GM12878 (cell line): ENCODE data around the gene TTLL10. TPM values are rescaled to one million over a fixed set of nuclear protein-coding genes. Genes with fewer than 3 reads are reported as not detected.

Experiments used
- ATAC-seq: fragments of 200-7000 bp; cut with Tn5 transposase; 3 replicates; pipeline ENCODE4 v1.9.1; 2020; ENCODE audit warnings: mild to moderate bottlenecking, moderate library complexity
- BruUV-seq: library from RNA; stranded (reverse); fragments of 400-500 nt; replicated peaks from 2 replicates; lab custom pipeline; 2021; lab: Mats Ljungman, UMichigan
- CTCF ChIA-PET: fragments of 300-600 bp; sonication (Branson Sonifier 250); formaldehyde crosslinking; extraction: SDS; loops from one replicate; lab custom pipeline; 2021; ENCODE audit warnings: inconsistent platforms; lab: Yijun Ruan, JAX
- POLR2A ChIA-PET: fragments of 350-600 bp; formaldehyde crosslinking; extraction: SDS; loops from one replicate; lab custom pipeline; 2021; ENCODE audit warnings: inconsistent platforms; lab: Charles Lee
- RAD21 ChIA-PET: fragments of 300-600 bp; sonication (Branson Sonifier 250); formaldehyde crosslinking; loops from one replicate; lab custom pipeline; 2023; ENCODE audit warnings: antibody characterized with exemption; ENCODE audit not compliant: unreplicated experiment; lab: Charles Lee
- SMC1A ChIA-PET: fragments of 300-600 bp; sonication (Branson Sonifier 250); formaldehyde crosslinking; loops from one replicate; lab custom pipeline; 2023; ENCODE audit not compliant: unreplicated experiment, uncharacterized antibody; lab: Charles Lee
- DNase-seq: peaks from one replicate; pipeline ENCODE4 v3.0.0-alpha.2; 2011; ENCODE audit warnings: low read depth, low spot score
- FAIRE-seq: peaks from 3 replicates; lab custom pipeline; 2011; peaks lifted over from hg19 to GRCh38; lab: Jason Lieb, UNC
- H2AFZ ChIP-seq: 2 replicates; pipeline ENCODE4 v1.6.0; 2011; ENCODE audit warnings: low read depth, low read length, control low read depth; ENCODE audit not compliant: control insufficient read depth
- H3K27ac ChIP-seq: 2 replicates; pipeline ENCODE4 v1.5.1; 2011; ENCODE audit warnings: control low read depth; ENCODE audit not compliant: control insufficient read depth, insufficient read depth
- H3K27me3 ChIP-seq, 2 experiments: replicated peaks in 1 of 2; 2 replicates each; pipeline versions ENCODE4 v1.6.0 to v1.6.1; 2011; ENCODE audit warnings: low read length in 1 of 2; ENCODE audit not compliant: control insufficient read depth in 2 of 2, insufficient read depth in 2 of 2
- H3K36me3 ChIP-seq, 2 experiments: 2 replicates each; pipeline ENCODE4 v1.5.1; 2011; ENCODE audit warnings: low read length in 1 of 2; ENCODE audit not compliant: control insufficient read depth in 2 of 2, insufficient read depth in 2 of 2
- H3K4me1 ChIP-seq: 2 replicates; pipeline ENCODE4 v1.6.1; 2011; ENCODE audit warnings: mild to moderate bottlenecking, low read length, moderate library complexity, mixed read lengths; ENCODE audit not compliant: control insufficient read depth, insufficient read depth
- H3K4me2 ChIP-seq: 2 replicates; pipeline ENCODE4 v1.6.0; 2011; ENCODE audit warnings: control low read depth; ENCODE audit not compliant: control insufficient read depth, insufficient read depth
- H3K4me3 ChIP-seq: fragments of 200-600 bp; sonication (generic); 2 replicates; pipeline ENCODE4 v1.5.1; 2016
- H3K79me2 ChIP-seq: 2 replicates; pipeline ENCODE4 v1.6.0; 2011; ENCODE audit warnings: low read length; ENCODE audit not compliant: control insufficient read depth, insufficient read depth
- H3K9ac ChIP-seq: 2 replicates; pipeline ENCODE4 v1.8.0; 2011; ENCODE audit warnings: low read length, control low read depth, mixed read lengths; ENCODE audit not compliant: control insufficient read depth, insufficient read depth
- H3K9me3 ChIP-seq: replicated peaks from 3 replicates; pipeline ENCODE4 v1.5.1; 2011; ENCODE audit warnings: mild to moderate bottlenecking, low read length; ENCODE audit not compliant: control insufficient read depth, insufficient read depth
- H4K20me1 ChIP-seq: 2 replicates; pipeline ENCODE4 v1.6.0; 2011; ENCODE audit not compliant: control insufficient read depth, insufficient read depth
- ELK1 ChIP-seq: IDR thresholded peaks from 2 replicates; pipeline ENCODE4 v1.6.1; 2012; ENCODE audit warnings: low read depth, low read length, improper control_type of control experiment
- GABPA ChIP-seq: IDR thresholded peaks from 2 replicates; pipeline ENCODE4 v1.6.1; 2014; ENCODE audit warnings: antibody characterized with exemption, low read depth, mild to moderate bottlenecking, inconsistent platforms
- IKZF1 ChIP-seq: fragments of 450-650 bp; conservative IDR thresholded peaks from 2 replicates; pipeline ENCODE4 v1.6.1; 2017; ENCODE audit warnings: antibody characterized with exemption, mild to moderate bottlenecking
- KDM1A ChIP-seq: fragments of 200-600 bp; sonication (generic); IDR thresholded peaks from 2 replicates; pipeline ENCODE4 v1.6.1; 2016; ENCODE audit warnings: borderline replicate concordance
- POLR2AphosphoS2 ChIP-seq: IDR thresholded peaks from 2 replicates; pipeline ENCODE4 v1.6.1; 2011; ENCODE audit warnings: low read depth, mild to moderate bottlenecking, low read length, improper control_type of control experiment, moderate library complexity
- RCOR1 ChIP-seq: conservative IDR thresholded peaks from 2 replicates; pipeline ENCODE4 v1.6.1; 2012; ENCODE audit warnings: low read depth, low read length, improper control_type of control experiment
- SIN3A ChIP-seq: IDR thresholded peaks from 2 replicates; pipeline ENCODE4 v1.6.1; 2012; ENCODE audit warnings: low read depth, low read length, improper control_type of control experiment
- ZBTB33 ChIP-seq: fragments of 450-650 bp; IDR thresholded peaks from 2 replicates; pipeline ENCODE4 v1.6.1; 2017; ENCODE audit warnings: mild to moderate bottlenecking
- WGBS: methylation state at CpG from one replicate; pipeline ENCODE4 v1.1.6; 2016; ENCODE audit warnings: low lambda C conversion rate; ENCODE audit not compliant: insufficient replicate concordance, insufficient coverage; ENCODE audit errors: missing lambda C conversion rate; 5-methylcytosine and 5-hydroxymethylcytosine counted together
- in situ Hi-C: fragments of 300-500 bp; cut with MboI; formaldehyde crosslinking; loops from 9 replicates; pipeline ENCODE4 v1.14.3; 2018; ENCODE audit warnings: mixed read lengths
- intact Hi-C: fragments of 100-400 bp; cut with micrococcal nuclease; formaldehyde crosslinking; loops from one replicate; pipeline ENCODE4 v1.14.2; 2022; ENCODE audit not compliant: unreplicated experiment
- polyA plus RNA-seq, 11 experiments: library from polyadenylated mRNA; depleted of rRNA in 4 of 11; unstranded in 6 of 11; stranded (reverse) in 5 of 11; fragments of >200 nt; fragmentation: Nextera tagmentation in 4 of 11; fragmentation: Illumina TruSeq in 1 of 11; extraction: Ambion mirVana in 4 of 11; extraction: Trizol in 1 of 11; gene quantifications; 1 replicate in 1 of 11; 2 replicates in 10 of 11; pipeline versions ENCODE4 v1.2.1 to v1.2.3, GENCODE V29; 2011 to 2016; ENCODE audit warnings: inconsistent platforms in 2 of 11, missing spikeins in 2 of 11, low read depth in 1 of 11
- total RNA-seq, 4 experiments: library from RNA; depleted of rRNA in 3 of 4; stranded (reverse); fragments of >200 nt in 3 of 4; fragmentation: Illumina TruSeq in 1 of 4; extraction: Trizol in 1 of 4; gene quantifications; 2 replicates each; pipeline versions ENCODE4 v1.2.1 to v1.2.3, GENCODE V29; 2013 to 2021
- TF ChIP-seq, protein P1 (sequence below): IDR thresholded peaks from 2 replicates; pipeline ENCODE4 v1.6.1; 2011; ENCODE audit warnings: mild to moderate bottlenecking, low read depth, low read length, moderate library complexity; ENCODE audit not compliant: insufficient replicate concordance

The TTLL10 gene
- total and polyA plus RNA-seq, 10 of the 15 experiments (the other 5 are each of a cell fraction or from before 2014, with no cell fraction given): not detected

DNA sequence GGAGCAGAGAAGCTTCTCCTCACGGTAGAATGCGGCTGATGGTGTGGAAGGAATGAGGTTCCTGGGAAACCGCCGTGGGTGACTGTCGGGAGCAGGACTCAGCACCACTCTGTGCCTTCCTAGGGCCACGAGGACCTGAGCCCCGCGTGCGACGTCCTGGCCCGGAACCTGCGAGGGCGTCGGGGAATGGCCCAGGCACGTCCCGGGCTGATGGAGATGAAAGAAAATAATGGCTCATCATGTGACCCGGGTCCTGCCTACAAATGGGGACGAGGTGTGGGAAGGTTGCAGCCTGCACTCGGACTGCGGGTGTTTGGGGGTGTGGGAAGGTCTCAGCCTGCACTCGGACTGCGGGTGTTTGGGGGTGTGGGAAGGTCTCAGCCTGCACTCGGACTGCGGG lies 25.1 kb upstream of the TTLL10 start:
- no peak overlapping the region for H3K9ac ChIP-seq
- SMC1A ChIA-PET: no interaction called here
- POLR2A ChIA-PET: interaction anchor here (0.7 to 1.3 kb wide), 2 partner anchors 12 to 747 kb away, joined by 3 to 4 read pairs; no protein-coding TSS in a partner anchor
- RAD21 ChIA-PET: no interaction called here
- intact Hi-C loops: no loop called here
- no peaks in the 10 kb centered on the region for H3K27me3 ChIP-seq
- CTCF ChIA-PET: no interaction called here
- BruUV-seq: no TSS peak
- no peaks in the 10 kb centered on the region for H4K20me1 ChIP-seq
- no peaks in the 10 kb centered on the region for H3K79me2 ChIP-seq
- FAIRE-seq: no peak
- no peak overlapping the region for H3K4me3 ChIP-seq
- in situ Hi-C loops: no loop called here
- no peak for DNase-seq
- H3K27ac ChIP-seq: no peak overlapping the region
- no peaks in the 10 kb centered on the region for H3K36me3 ChIP-seq
- H2AFZ ChIP-seq: no peak overlapping the region
- TF ChIP-seq ELK1: no peak
- no peak for TF ChIP-seq IKZF1
- TF ChIP-seq KDM1A: no peak
- TF ChIP-seq RCOR1: no peak
- TF ChIP-seq GABPA: no peak
- TF ChIP-seq ZBTB33: no peak
- TF ChIP-seq SIN3A: no peak
- TF ChIP-seq, protein P1, sequence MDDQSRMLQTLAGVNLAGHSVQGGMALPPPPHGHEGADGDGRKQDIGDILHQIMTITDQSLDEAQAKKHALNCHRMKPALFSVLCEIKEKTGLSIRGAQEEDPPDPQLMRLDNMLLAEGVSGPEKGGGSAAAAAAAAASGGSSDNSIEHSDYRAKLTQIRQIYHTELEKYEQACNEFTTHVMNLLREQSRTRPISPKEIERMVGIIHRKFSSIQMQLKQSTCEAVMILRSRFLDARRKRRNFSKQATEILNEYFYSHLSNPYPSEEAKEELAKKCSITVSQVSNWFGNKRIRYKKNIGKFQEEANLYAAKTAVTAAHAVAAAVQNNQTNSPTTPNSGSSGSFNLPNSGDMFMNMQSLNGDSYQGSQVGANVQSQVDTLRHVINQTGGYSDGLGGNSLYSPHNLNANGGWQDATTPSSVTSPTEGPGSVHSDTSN: no peak
- TF ChIP-seq POLR2AphosphoS2: no peak
- TF ChIP-seq, all 136 proteins: peak for 0
- Histone ChIP-seq H3K4me1 (peaks cover 8% of the 10 kb centered on the region), H3K4me2 (no peak overlapping the region), H3K9me3 (no peaks in the 10 kb centered on the region; the same call in 2 of the 3 replicates)
- no peak for ATAC-seq
- WGBS: 66% methylated on average over 24 of the region's 24 CpGs
